Erythroblast (primary cell): Measurements from ENCODE around the gene DOCK2.

Experiments used
- DNase-seq, 2 experiments: peaks; one replicate each; lab custom pipeline; 2025; lab: John Stamatoyannopoulos, UW
- GATA1 ChIP-seq: IDR thresholded peaks from 2 replicates; pipeline ENCODE4 v1.6.1; 2011; ENCODE audit warnings: low read depth, mild to moderate bottlenecking, control low read depth, low read length, moderate library complexity
- POLR2A ChIP-seq: IDR thresholded peaks from 2 replicates; pipeline ENCODE4 v1.6.1; 2011; ENCODE audit warnings: mild to moderate bottlenecking, low read length

Gene DOCK2

GRCh38 chr5:169920474-169920873 lies 283.4 kb downstream of the DOCK2 start:
- DNase-seq: no peak
- no peak for TF ChIP-seq GATA1
- TF ChIP-seq POLR2A: no peak

GRCh38 chr5:169921384-169921783 lies 284.3 kb downstream of the DOCK2 start:
- TF ChIP-seq POLR2A (no peak), GATA1 (no peak)
- no peak for DNase-seq

GRCh38 chr5:169921949-169922348 lies 284.9 kb downstream of the DOCK2 start:
- no peak for TF ChIP-seq POLR2A
- no peak for TF ChIP-seq GATA1
- no peak for DNase-seq

GRCh38 chr5:169922474-169922873 lies 285.4 kb downstream of the DOCK2 start:
- TF ChIP-seq POLR2A (no peak), GATA1 (no peak)
- DNase-seq: no peak

GRCh38 chr5:169923988-169924387 lies 286.9 kb downstream of the DOCK2 start:
- no peak for TF ChIP-seq POLR2A
- TF ChIP-seq GATA1: no peak
- DNase-seq: no peak

- no peak for DNase-seq
- TF ChIP-seq POLR2A (no peak), GATA1 (no peak)
Observed at GRCh38 chr5:169933127-169933526, 296.1 kb downstream of the DOCK2 start.

GRCh38 chr5:169933616-169934015 lies 296.5 kb downstream of the DOCK2 start:
- DNase-seq: no peak
- no peak for TF ChIP-seq POLR2A
- TF ChIP-seq GATA1: no peak

GRCh38 chr5:169934990-169935389 lies 297.9 kb downstream of the DOCK2 start:
- DNase-seq: no peak

GRCh38 chr5:169935762-169936161 lies 298.7 kb downstream of the DOCK2 start:
- TF ChIP-seq GATA1: no peak
- TF ChIP-seq POLR2A: no peak
- DNase-seq: no peak

More at GRCh38 chr5:169934990-169935389, 297.9 kb downstream of the DOCK2 start:
- TF ChIP-seq GATA1 (no peak), POLR2A (no peak)

GRCh38 chr5:169938439-169938838 lies 301.4 kb downstream of the DOCK2 start:
- TF ChIP-seq POLR2A (no peak), GATA1 (no peak)
- DNase-seq: no peak

GRCh38 chr5:169939731-169940130 lies 302.7 kb downstream of the DOCK2 start:
- no peak for DNase-seq
- no peak for TF ChIP-seq GATA1
- TF ChIP-seq POLR2A: no peak

- TF ChIP-seq POLR2A (no peak), GATA1 (no peak)
- DNase-seq: no peak
Observed at GRCh38 chr5:169941542-169941941, 304.5 kb downstream of the DOCK2 start.

GRCh38 chr5:169942181-169942580 lies 305.1 kb downstream of the DOCK2 start:
- TF ChIP-seq GATA1: no peak
- no peak for TF ChIP-seq POLR2A
- DNase-seq: no peak

- TF ChIP-seq GATA1 (no peak), POLR2A (no peak)
- no peak for DNase-seq
Observed at GRCh38 chr5:169943026-169943425, 306.0 kb downstream of the DOCK2 start.

GRCh38 chr5:169944115-169944514 lies 307.0 kb downstream of the DOCK2 start:
- no peak for DNase-seq
- TF ChIP-seq GATA1 (no peak), POLR2A (no peak)
